ENCODE results near the gene CROCC2.

Gene CROCC2

GRCh38 chr2:240998995-240999791 lies 93.1 kb downstream of the CROCC2 start:
- DNase-seq (ENCODE audit: low read depth, low spot score), result no peak

- DNase-seq (ENCODE audit: low read depth, low spot score), result no peak
Observed at GRCh38 chr2:240999873-241000541, 93.9 kb downstream of the CROCC2 start.

- DNase-seq (ENCODE audit: low read depth, low spot score), result no peak
Observed at GRCh38 chr2:241000831-241001321, 94.7 kb downstream of the CROCC2 start.

- DNase-seq (ENCODE audit: low read depth, low spot score), result no peak
Observed at GRCh38 chr2:241001413-241002274, 95.5 kb downstream of the CROCC2 start.

- DNase-seq (ENCODE audit: low read depth, low spot score), result no peak
Observed at GRCh38 chr2:241002275-241003046, 96.3 kb downstream of the CROCC2 start.

GRCh38 chr2:241003047-241003360 lies 96.9 kb downstream of the CROCC2 start:
- no peak for DNase-seq (ENCODE audit: low read depth, low spot score)

- DNase-seq (ENCODE audit: low read depth, low spot score), result no peak
Observed at GRCh38 chr2:241003369-241003768, 97.2 kb downstream of the CROCC2 start.

- no peak for DNase-seq (ENCODE audit: low read depth, low spot score)
Observed at GRCh38 chr2:241003830-241004564, 97.9 kb downstream of the CROCC2 start.

GRCh38 chr2:241005569-241005968 lies 99.4 kb downstream of the CROCC2 start:
- DNase-seq (ENCODE audit: low read depth, low spot score), result no peak

GRCh38 chr2:241006412-241006811 lies 100.3 kb downstream of the CROCC2 start:
- DNase-seq (ENCODE audit: low read depth, low spot score), result no peak

GRCh38 chr2:241007111-241007510 lies 101.0 kb downstream of the CROCC2 start:
- no peak for DNase-seq (ENCODE audit: low read depth, low spot score)

GRCh38 chr2:241007880-241008710 lies 102.0 kb downstream of the CROCC2 start:
- DNase-seq (ENCODE audit: low read depth, low spot score), result no peak

GRCh38 chr2:241008711-241009121 lies 102.6 kb downstream of the CROCC2 start:
- DNase-seq (ENCODE audit: low read depth, low spot score), result no peak

- no peak for DNase-seq (ENCODE audit: low read depth, low spot score)
Observed at GRCh38 chr2:241009191-241009590, 103.1 kb downstream of the CROCC2 start.

GRCh38 chr2:241009601-241010530 lies 103.7 kb downstream of the CROCC2 start:
- no peak for DNase-seq (ENCODE audit: low read depth, low spot score)

- DNase-seq (ENCODE audit: low read depth, low spot score), result no peak
Observed at GRCh38 chr2:241010531-241011295, 104.6 kb downstream of the CROCC2 start.

GRCh38 chr2:241011296-241011600 lies 105.1 kb downstream of the CROCC2 start:
- DNase-seq (ENCODE audit: low read depth, low spot score), result no peak

All from activated naive CD8-positive, alpha-beta T cell treated with anti-CD3 and anti-CD28 coated beads, Interleukin-2, amount 50 U/mL, for 16 hours (primary cell).